ENCODE measurements around the gene CLCN2.

DNA sequence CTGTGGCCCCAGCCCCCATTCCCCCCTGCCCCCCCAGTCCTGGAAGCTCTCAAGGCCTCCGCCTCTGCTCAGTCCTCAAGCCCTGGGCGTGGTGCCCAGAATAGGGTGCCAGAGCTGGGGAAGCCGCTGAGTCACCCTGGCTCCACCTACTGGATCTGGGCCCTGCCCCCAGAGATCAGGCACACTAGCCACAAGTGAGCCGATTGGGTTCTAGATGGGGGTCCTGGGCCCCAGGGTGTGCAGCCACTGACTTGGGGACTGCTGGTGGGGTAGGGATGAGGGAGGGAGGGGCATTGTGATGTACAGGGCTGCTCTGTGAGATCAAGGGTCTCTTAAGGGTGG is 41.3 kb downstream of the CLCN2 start:
- no peak for TF ChIP-seq EZH2 (IDR thresholded peaks at IDR 0.05; ENCODE audit: borderline replicate concordance, low read length)
- TF ChIP-seq CTCF (IDR thresholded peaks at IDR 0.05; ENCODE audit: low read length): no peak

Data from OCI-LY1 (cell line).